Breast epithelium (tissue), 4 donors: ENCODE data around the gene ATG5. TPM values are rescaled to one million over a fixed set of nuclear protein-coding genes. Genes with fewer than 3 reads are reported as not detected.

Source experiments
- DNase-seq, 2 donors: peaks; one replicate each; pipeline ENCODE4 v3.0.0-alpha.2; 2019; ENCODE audit warnings: low spot score in 2 of 2
- H3K27ac ChIP-seq, 2 donors: fragments of 200-600 bp; sonication (generic) in 1 of 2; one replicate each; pipeline ENCODE4 v1.5.1; 2016 to 2019; ENCODE audit warnings: mild to moderate bottlenecking in 1 of 2
- H3K27me3 ChIP-seq, 2 donors: fragments of 200-600 bp; sonication (generic) in 1 of 2; one replicate each; pipeline versions ENCODE4 v1.5.1 to v1.6.0; 2017 to 2019; ENCODE audit warnings: control low read depth in 1 of 2, mild to moderate bottlenecking in 1 of 2
- H3K36me3 ChIP-seq: fragments of 200-600 bp; one replicate; pipeline ENCODE4 v1.5.1; 2019
- H3K4me1 ChIP-seq, 2 donors: fragments of 200-600 bp; sonication (generic); one replicate each; pipeline ENCODE4 v1.5.1; 2016 to 2019; ENCODE audit warnings: control low read depth in 1 of 2
- H3K4me3 ChIP-seq, 3 donors: fragments of 200-600 bp; sonication (generic); 1 replicate in 2 of 3; 2 replicates in 1 of 3; pipeline ENCODE4 v1.5.1; 2016 to 2019; ENCODE audit warnings: mild to moderate bottlenecking in 3 of 3, moderate library complexity in 2 of 3
- H3K9me3 ChIP-seq, 2 donors: fragments of 200-600 bp; sonication (generic) in 1 of 2; one replicate each; pipeline ENCODE4 v1.5.1; 2016 to 2019; ENCODE audit warnings: control low read depth in 1 of 2
- CTCF ChIP-seq, 3 donors: fragments of 450-650 bp; IDR thresholded peaks; one replicate each; pipeline ENCODE4 v1.5.1; 2016 to 2017; ENCODE audit warnings: antibody characterized with exemption in 3 of 3, mild to moderate bottlenecking in 3 of 3, moderate library complexity in 3 of 3
- POLR2A ChIP-seq: fragments of 450-650 bp; IDR thresholded peaks from one replicate; pipeline ENCODE4 v1.6.1; 2016; ENCODE audit warnings: antibody characterized with exemption, mild to moderate bottlenecking, moderate library complexity
- POLR2AphosphoS5 ChIP-seq, 3 donors: sonication (generic); formaldehyde crosslinking; IDR thresholded peaks; one replicate each; pipeline ENCODE4 v1.6.1; 2017; ENCODE audit warnings: antibody characterized with exemption in 3 of 3
- intact Hi-C: fragments of 100-400 bp; cut with DNase I; formaldehyde crosslinking; loops from one replicate; pipeline ENCODE4 v1.15.1; 2023; ENCODE audit warnings: low total_unique reads
- total RNA-seq, 3 donors: library from RNA; depleted of rRNA; stranded (reverse); fragments of >200 nt; gene quantifications; one replicate each; pipeline ENCODE4 v1.1.0, GENCODE V29; 2016

The ATG5 gene
- total RNA-seq, 3 donors from 2014 or later, result 35.8 to 51.1 (median 45.9) TPM

- TF ChIP-seq POLR2A (no peak), CTCF (IDR thresholded peaks at IDR 0.05) (no peak), POLR2AphosphoS5 (IDR thresholded peaks at IDR 0.05) (no peak)
- no peak overlapping the region for H3K4me3 ChIP-seq
- H3K4me1 ChIP-seq, result no peaks in the 10 kb centered on the region
- no peaks in the 10 kb centered on the region for H3K36me3 ChIP-seq
- H3K27me3 ChIP-seq, result no peaks in the 10 kb centered on the region
- H3K27ac ChIP-seq, result no peak overlapping the region
- intact Hi-C loops, result no loop called here
- DNase-seq, result no peak
- no peaks in the 10 kb centered on the region for H3K9me3 ChIP-seq
Observed at GRCh38 chr6:106247733-106248132, 77.8 kb downstream of the ATG5 start.

- DNase-seq, result no peak
- Histone ChIP-seq H3K4me1 (no peaks in the 10 kb centered on the region), H3K27me3 (no peaks in the 10 kb centered on the region), H3K9me3 (no peaks in the 10 kb centered on the region), H3K27ac (no peak overlapping the region), H3K4me3 (no peak overlapping the region), H3K36me3 (no peaks in the 10 kb centered on the region)
- no peak for TF ChIP-seq POLR2A
- no peak for TF ChIP-seq CTCF (IDR thresholded peaks at IDR 0.05)
- no peak for TF ChIP-seq POLR2AphosphoS5 (IDR thresholded peaks at IDR 0.05)
- intact Hi-C loops, result no loop called here
Observed at GRCh38 chr6:106247293-106247692, 78.3 kb downstream of the ATG5 start.

- no peak for DNase-seq
- no peak for TF ChIP-seq CTCF (IDR thresholded peaks at IDR 0.05)
- intact Hi-C loops, result no loop called here
Observed at GRCh38 chr6:106244931-106245330, 80.6 kb downstream of the ATG5 start.

GRCh38 chr6:106244521-106244920, 81.0 kb downstream of the ATG5 start:
- intact Hi-C loops, result no loop called here
- Histone ChIP-seq H3K4me3 (no peak overlapping the region), H3K9me3 (no peaks in the 10 kb centered on the region), H3K27ac (no peak overlapping the region), H3K4me1 (no peaks in the 10 kb centered on the region), H3K27me3 (no peaks in the 10 kb centered on the region), H3K36me3 (no peaks in the 10 kb centered on the region)
- no peak for DNase-seq
- TF ChIP-seq CTCF (IDR thresholded peaks at IDR 0.05) (no peak), POLR2A (no peak), POLR2AphosphoS5 (IDR thresholded peaks at IDR 0.05) (no peak)

More at GRCh38 chr6:106244931-106245330, 80.6 kb downstream of the ATG5 start:
- no peak overlapping the region for H3K27ac ChIP-seq
- H3K9me3 ChIP-seq, result no peaks in the 10 kb centered on the region
- H3K27me3 ChIP-seq, result no peaks in the 10 kb centered on the region
- no peaks in the 10 kb centered on the region for H3K4me1 ChIP-seq
- no peak overlapping the region for H3K4me3 ChIP-seq
- H3K36me3 ChIP-seq, result no peaks in the 10 kb centered on the region

GRCh38 chr6:106243261-106243660, 82.3 kb downstream of the ATG5 start:
- Histone ChIP-seq H3K27ac (no peak overlapping the region), H3K4me1 (no peaks in the 10 kb centered on the region), H3K36me3 (no peaks in the 10 kb centered on the region), H3K9me3 (no peaks in the 10 kb centered on the region), H3K27me3 (no peaks in the 10 kb centered on the region), H3K4me3 (no peak overlapping the region)
- no peak for TF ChIP-seq POLR2A
- no peak for TF ChIP-seq POLR2AphosphoS5 (IDR thresholded peaks at IDR 0.05)
- TF ChIP-seq CTCF (IDR thresholded peaks at IDR 0.05), result no peak
- no peak for DNase-seq
- intact Hi-C loops, result no loop called here
